B cell (primary cell): ENCODE data around the gene RAP1GAP.

Experiments used
- CTCF ChIP-seq: fragments of 200-600 bp; IDR thresholded peaks from one replicate; pipeline ENCODE4 v1.8.0; 2022; ENCODE audit warnings: antibody characterized with exemption, mild to moderate bottlenecking
- EZH2 ChIP-seq: IDR thresholded peaks from 2 replicates; pipeline ENCODE4 v1.6.1; 2012; ENCODE audit warnings: borderline replicate concordance, low read depth, mild to moderate bottlenecking, moderate library complexity, low read length; ENCODE audit not compliant: insufficient read depth, poor library complexity, severe bottlenecking

GRCh38 chr1:21605964-21606705, 63.0 kb downstream of the RAP1GAP start:
- TF ChIP-seq CTCF (no peak), EZH2 (no peak)
